Tibial nerve (tissue), 3 donors: ENCODE data around the gene LIN9.

Experiments used
- POLR2A ChIP-seq, 2 donors: fragments of 450-650 bp; IDR thresholded peaks; one replicate each; pipeline ENCODE4 v1.6.1; 2017; ENCODE audit warnings: antibody characterized with exemption in 2 of 2, mild to moderate bottlenecking in 2 of 2, moderate library complexity in 2 of 2
- TF ChIP-seq, protein P1 (sequence below), 5 experiments: fragments of 200-600 bp in 3 of 5; fragments of 450-650 bp in 2 of 5; sonication (generic) in 3 of 5; IDR thresholded peaks; one replicate each; pipeline ENCODE4 v1.5.1; 2016 to 2019; ENCODE audit warnings: antibody characterized with exemption in 5 of 5, mild to moderate bottlenecking in 3 of 5, moderate library complexity in 2 of 5

- TF ChIP-seq, protein P1, sequence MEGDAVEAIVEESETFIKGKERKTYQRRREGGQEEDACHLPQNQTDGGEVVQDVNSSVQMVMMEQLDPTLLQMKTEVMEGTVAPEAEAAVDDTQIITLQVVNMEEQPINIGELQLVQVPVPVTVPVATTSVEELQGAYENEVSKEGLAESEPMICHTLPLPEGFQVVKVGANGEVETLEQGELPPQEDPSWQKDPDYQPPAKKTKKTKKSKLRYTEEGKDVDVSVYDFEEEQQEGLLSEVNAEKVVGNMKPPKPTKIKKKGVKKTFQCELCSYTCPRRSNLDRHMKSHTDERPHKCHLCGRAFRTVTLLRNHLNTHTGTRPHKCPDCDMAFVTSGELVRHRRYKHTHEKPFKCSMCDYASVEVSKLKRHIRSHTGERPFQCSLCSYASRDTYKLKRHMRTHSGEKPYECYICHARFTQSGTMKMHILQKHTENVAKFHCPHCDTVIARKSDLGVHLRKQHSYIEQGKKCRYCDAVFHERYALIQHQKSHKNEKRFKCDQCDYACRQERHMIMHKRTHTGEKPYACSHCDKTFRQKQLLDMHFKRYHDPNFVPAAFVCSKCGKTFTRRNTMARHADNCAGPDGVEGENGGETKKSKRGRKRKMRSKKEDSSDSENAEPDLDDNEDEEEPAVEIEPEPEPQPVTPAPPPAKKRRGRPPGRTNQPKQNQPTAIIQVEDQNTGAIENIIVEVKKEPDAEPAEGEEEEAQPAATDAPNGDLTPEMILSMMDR (IDR thresholded peaks at IDR 0.05), result no peak
- TF ChIP-seq POLR2A (IDR thresholded peaks at IDR 0.05), result no peak
Measured at GRCh38 chr1:226187380-226187779, 121.6 kb downstream of the LIN9 start.
